HepG2 (cell line): ENCODE measurements around the gene HERPUD2. TPM values are rescaled to one million over a fixed set of nuclear protein-coding genes. Genes with fewer than 3 reads are reported as not detected.

Experiments
- ATAC-seq: fragments of 200-7000 bp; cut with Tn5 transposase; 3 replicates; pipeline ENCODE4 v1.9.1; 2020; ENCODE audit warnings: mild to moderate bottlenecking, moderate library complexity
- BruUV-seq: library from RNA; stranded (reverse); fragments of 400-500 nt; replicated peaks from 2 replicates; lab custom pipeline; 2021; lab: Mats Ljungman, UMichigan
- CTCF ChIA-PET: fragments of 300-600 bp; formaldehyde crosslinking; extraction: SDS; loops from one replicate; lab custom pipeline; 2021; ENCODE audit warnings: low total read pairs, inconsistent platforms, low intra/inter-chr PET ratio; lab: Yijun Ruan, JAX
- POLR2A ChIA-PET: fragments of 350-600 bp; sonication (Branson Sonifier 250); formaldehyde crosslinking; loops from one replicate; lab custom pipeline; 2020; ENCODE audit warnings: antibody characterized with exemption, inconsistent platforms; lab: Yijun Ruan, JAX
- DNase-seq: peaks from one replicate; pipeline ENCODE4 v3.0.0-alpha.2; 2015; ENCODE audit warnings: low spot score
- FAIRE-seq: peaks from 3 replicates; lab custom pipeline; 2011; peaks lifted over from hg19 to GRCh38; lab: Jason Lieb, UNC
- H2AFZ ChIP-seq: one replicate; pipeline ENCODE4 v1.6.1; 2011; ENCODE audit warnings: low read length, inconsistent platforms
- H3K27ac ChIP-seq: fragments of 300-600 bp; 3 replicates; pipeline ENCODE4 v1.8.0; 2011; ENCODE audit warnings: mixed run types, mild to moderate bottlenecking, mixed read lengths, low read length, inconsistent platforms; ENCODE audit not compliant: insufficient read depth; ENCODE audit errors: extremely low read length
- H3K27me3 ChIP-seq, 2 experiments: fragments of 200-600 bp in 1 of 2; 2 replicates in 1 of 2; 3 replicates in 1 of 2; pipeline versions ENCODE4 v1.6.0 to v1.8.0; 2011; ENCODE audit warnings: low read length in 2 of 2, mild to moderate bottlenecking in 2 of 2, moderate library complexity in 2 of 2, inconsistent platforms in 1 of 2; ENCODE audit not compliant: insufficient read depth in 2 of 2, control insufficient read depth in 1 of 2
- H3K36me3 ChIP-seq, 2 experiments: fragments of 200-600 bp in 1 of 2; replicated peaks in 1 of 2; 2 replicates in 1 of 2; 3 replicates in 1 of 2; pipeline versions ENCODE4 v1.5.1 to v1.8.0; 2011; ENCODE audit warnings: low read length in 2 of 2, inconsistent platforms in 1 of 2; ENCODE audit not compliant: insufficient read depth in 2 of 2, control insufficient read depth in 1 of 2
- H3K4me1 ChIP-seq: 2 replicates; pipeline ENCODE4 v1.5.1; 2012; ENCODE audit warnings: low read length, inconsistent platforms; ENCODE audit not compliant: insufficient read depth
- H3K4me2 ChIP-seq: 2 replicates; pipeline ENCODE4 v1.6.0; 2011; ENCODE audit warnings: low read depth, low read length, inconsistent platforms
- H3K4me3 ChIP-seq, 3 experiments: fragments of 200-600 bp in 1 of 3; sonication (generic), shearing (Covaris generic) in 1 of 3; replicated peaks in 1 of 3; 2 replicates each; pipeline ENCODE4 v1.5.1; 2011 to 2016; ENCODE audit warnings: low read length in 3 of 3, inconsistent platforms in 2 of 3, low read depth in 2 of 3, mild to moderate bottlenecking in 2 of 3, control low read depth in 1 of 3, mixed read lengths in 1 of 3; ENCODE audit not compliant: insufficient read depth in 1 of 3
- H3K79me2 ChIP-seq: one replicate; pipeline ENCODE4 v1.6.1; 2011; ENCODE audit warnings: low read length, inconsistent platforms; ENCODE audit not compliant: insufficient read depth
- H3K9ac ChIP-seq: 2 replicates; pipeline ENCODE4 v1.6.0; 2011; ENCODE audit warnings: mild to moderate bottlenecking, low read depth, low read length, inconsistent platforms; ENCODE audit not compliant: insufficient read depth
- H3K9me3 ChIP-seq: 2 replicates; pipeline ENCODE4 v1.5.1; 2012; ENCODE audit warnings: mild to moderate bottlenecking, low read length
- H4K20me1 ChIP-seq: 2 replicates; pipeline ENCODE4 v1.6.0; 2011; ENCODE audit warnings: inconsistent platforms, mild to moderate bottlenecking, low read length, moderate library complexity; ENCODE audit not compliant: insufficient read depth
- ATF1 ChIP-seq: IDR thresholded peaks from 2 replicates; pipeline ENCODE4 v1.6.1; 2016; ENCODE audit warnings: mild to moderate bottlenecking, control low read depth
- CBFB ChIP-seq: sonication (generic); formaldehyde crosslinking; IDR thresholded peaks from 2 replicates; pipeline ENCODE4 v1.4.0; 2020; ENCODE audit warnings: missing genetic modification reagents
- FOSL2 ChIP-seq: sonication (generic); formaldehyde crosslinking; IDR thresholded peaks from 2 replicates; pipeline ENCODE4 v1.4.0; 2020; ENCODE audit warnings: missing genetic modification reagents
- FOXA3 ChIP-seq: IDR thresholded peaks from 2 replicates; pipeline ENCODE4 v1.6.1; 2016; ENCODE audit warnings: missing genetic modification reagents, missing compliant biosample characterization
- FOXJ3 ChIP-seq: sonication (generic); formaldehyde crosslinking; IDR thresholded peaks from 2 replicates; pipeline ENCODE4 v1.4.0; 2020; ENCODE audit warnings: missing genetic modification reagents, mild to moderate bottlenecking, borderline replicate concordance
- GABPA ChIP-seq, 2 experiments: IDR thresholded peaks; 2 replicates each; pipeline ENCODE4 v1.6.1; 2011 to 2016; ENCODE audit warnings: low read depth in 2 of 2, low read length in 1 of 2, missing biosample characterization in 1 of 2, missing genetic modification characterization in 1 of 2
- GABPB1 ChIP-seq: IDR thresholded peaks from 2 replicates; pipeline ENCODE4 v1.6.1; 2016; ENCODE audit warnings: mild to moderate bottlenecking, missing genetic modification reagents, moderate library complexity, missing compliant biosample characterization
- MAZ ChIP-seq, 2 experiments: sonication (generic) in 1 of 2; formaldehyde crosslinking in 1 of 2; IDR thresholded peaks; 2 replicates each; pipeline versions ENCODE4 v1.5.0 to v1.6.1; 2012 to 2020; ENCODE audit warnings: low read depth in 2 of 2, mild to moderate bottlenecking in 2 of 2, borderline replicate concordance in 1 of 2, improper control_type of control experiment in 1 of 2, low read length in 1 of 2, missing genetic modification reagents in 1 of 2, moderate library complexity in 1 of 2
- MTF2 ChIP-seq: sonication (generic); formaldehyde crosslinking; IDR thresholded peaks from 2 replicates; pipeline ENCODE4 v1.5.0; 2020; ENCODE audit warnings: missing genetic modification reagents, borderline replicate concordance
- NRL ChIP-seq: sonication (generic); formaldehyde crosslinking; IDR thresholded peaks from 2 replicates; pipeline ENCODE4 v1.5.0; 2020; ENCODE audit warnings: missing genetic modification reagents, mild to moderate bottlenecking, moderate library complexity, borderline replicate concordance
- PITX1 ChIP-seq: sonication (generic); formaldehyde crosslinking; IDR thresholded peaks from 2 replicates; pipeline ENCODE4 v1.5.1; 2020; ENCODE audit warnings: mild to moderate bottlenecking, missing genetic modification reagents
- RARA ChIP-seq: IDR thresholded peaks from 2 replicates; pipeline ENCODE4 v1.6.1; 2016; ENCODE audit warnings: missing genetic modification reagents, missing compliant biosample characterization
- RFXANK ChIP-seq: IDR thresholded peaks from 2 replicates; pipeline ENCODE4 v1.6.1; 2016
- ZFP36L1 ChIP-seq: sonication (generic); formaldehyde crosslinking; IDR thresholded peaks from 2 replicates; pipeline ENCODE4 v1.8.0; 2022; ENCODE audit warnings: mild to moderate bottlenecking, missing genetic modification reagents, moderate library complexity
- ZIK1 ChIP-seq: sonication (generic); formaldehyde crosslinking; IDR thresholded peaks from 2 replicates; pipeline ENCODE4 v1.5.0; 2020; ENCODE audit warnings: mild to moderate bottlenecking, low read depth, missing genetic modification reagents, borderline replicate concordance
- ZKSCAN8 ChIP-seq: IDR thresholded peaks from 2 replicates; pipeline ENCODE4 v1.6.1; 2016; ENCODE audit warnings: borderline replicate concordance, missing genetic modification reagents, missing compliant biosample characterization
- ZMYM4 ChIP-seq: sonication (generic); formaldehyde crosslinking; IDR thresholded peaks from 2 replicates; pipeline ENCODE4 v1.8.1; 2023; ENCODE audit warnings: mild to moderate bottlenecking, missing genetic modification reagents
- ZNF670 ChIP-seq: sonication (generic); formaldehyde crosslinking; IDR thresholded peaks from 2 replicates; pipeline ENCODE4 v1.8.0; 2022; ENCODE audit warnings: mild to moderate bottlenecking, missing genetic modification reagents, borderline replicate concordance
- ZNF777 ChIP-seq: sonication (generic); formaldehyde crosslinking; IDR thresholded peaks from 2 replicates; pipeline ENCODE4 v1.4.0; 2020; ENCODE audit warnings: missing genetic modification reagents
- WGBS: methylation state at CpG from one replicate; pipeline ENCODE4 v1.1.6; 2017; ENCODE audit warnings: low lambda C conversion rate; 5-methylcytosine and 5-hydroxymethylcytosine counted together
- in situ Hi-C: cut with HindIII; loops from 2 replicates; pipeline ENCODE4 v1.10.0; 2017; ENCODE audit warnings: low pct_unique_long_range_greater_than_20kb; ENCODE audit not compliant: extremely low pct_ligation_motif_present
- intact Hi-C: fragments of 100-400 bp; cut with micrococcal nuclease; formaldehyde crosslinking; loops from one replicate; pipeline ENCODE4 v1.10.0; 2022; ENCODE audit not compliant: unreplicated experiment
- polyA plus RNA-seq, 8 experiments: library from polyadenylated mRNA; depleted of rRNA in 3 of 8; stranded (reverse) in 7 of 8; unstranded in 1 of 8; fragments of >200 nt; fragmentation: Illumina TruSeq in 4 of 8; extraction: Trizol in 4 of 8; gene quantifications; 2 replicates each; pipeline versions ENCODE4 v1.2.1 to v1.2.3, GENCODE V29; 2011 to 2016; ENCODE audit warnings: low read depth in 4 of 8, missing spikeins in 1 of 8, mixed read lengths in 1 of 8; ENCODE audit not compliant: insufficient read depth in 1 of 8
- total RNA-seq, 5 experiments: library from RNA; depleted of rRNA; stranded (reverse); fragments of >200 nt; fragmentation: Illumina TruSeq; extraction: Trizol; gene quantifications; 2 replicates each; pipeline ENCODE4 v1.2.3, GENCODE V29; 2016; ENCODE audit warnings: low read depth in 1 of 5
- TF ChIP-seq, protein P1 (sequence below): fragments of 450-650 bp; IDR thresholded peaks from 2 replicates; pipeline ENCODE4 v1.6.1; 2016
- TF ChIP-seq, protein P2 (sequence below): sonication (generic); formaldehyde crosslinking; IDR thresholded peaks from 2 replicates; pipeline ENCODE4 v1.4.0; 2020; ENCODE audit warnings: missing genetic modification reagents, low read depth, mild to moderate bottlenecking, borderline replicate concordance
- TF ChIP-seq, protein P3 (sequence below): sonication (generic); formaldehyde crosslinking; IDR thresholded peaks from 2 replicates; pipeline ENCODE4 v1.4.0; 2020; ENCODE audit warnings: mild to moderate bottlenecking, missing genetic modification reagents, borderline replicate concordance

Gene HERPUD2
- total and polyA plus RNA-seq, 2 of the 13 experiments (the other 11 are each of a cell fraction or from before 2014, with no cell fraction given) = 10.7 to 38.6 TPM

DNA sequence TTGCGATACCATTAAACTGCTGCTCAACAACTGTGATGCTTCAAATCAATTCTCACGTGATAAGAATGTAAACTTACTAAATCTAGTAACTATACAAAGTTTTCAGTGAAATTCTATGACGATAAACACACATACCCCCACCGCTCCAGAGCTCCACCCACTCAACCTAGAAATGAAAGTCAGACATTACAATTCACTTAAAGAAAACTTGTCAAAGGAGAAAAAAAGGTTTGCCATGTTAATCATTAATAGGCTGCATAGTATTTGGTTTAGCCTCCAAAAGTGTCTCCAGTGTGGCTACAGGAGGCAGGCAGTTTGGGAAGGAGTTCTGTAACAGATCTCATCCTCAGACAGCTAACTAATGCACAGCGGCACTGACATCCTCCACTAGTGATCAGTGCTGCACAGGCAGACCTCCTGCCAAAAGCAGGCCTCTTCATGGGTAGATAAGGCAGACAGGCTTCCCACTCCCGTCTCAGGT lies 3.1 kb downstream of the HERPUD2 start:
- Histone ChIP-seq H3K9ac (no peak overlapping the region), H3K9me3 (no peaks in the 10 kb centered on the region), H3K27me3 (no peaks in the 10 kb centered on the region; a peak in 1 of 5 replicates), H3K27ac (no peak overlapping the region), H3K4me2 (peak overlapping the region; percentile 97), H3K4me3 (peak overlapping the region in 1 of 3 experiments; percentile 11; a peak in 1 of 6 replicates), H3K4me1 (peaks cover 52% of the 10 kb centered on the region), H4K20me1 (peaks cover 11% of the 10 kb centered on the region), H3K36me3 (peaks cover 0 to under 1% of the 10 kb centered on the region in 2 experiments; a peak in 1 of 5 replicates), H2AFZ (no peak overlapping the region), H3K79me2 (peaks cover 60% of the 10 kb centered on the region)
- DNase-seq (peak; percentile 54), ATAC-seq (no peak), FAIRE-seq (no peak)
- in situ Hi-C loops (no loop called here), intact Hi-C loops (loop anchor here (10.0 kb wide), 1 partner anchor 937 kb away; no protein-coding TSS in a partner anchor)
- 79% methylated on average over 6 of the region's 6 CpGs for WGBS
- BruUV-seq = no TSS peak
- ChIA-PET CTCF (interaction anchor here (0.6 kb wide), 1 partner anchor 225 kb away, joined by 3 read pairs; no protein-coding TSS in a partner anchor), POLR2A (interaction anchor here (1.0 to 1.2 kb wide), 2 partner anchors 108 to 109 kb away, joined by 4 to 5 read pairs; partner anchors contain the start of gene SEPTIN7)
- TF ChIP-seq ZMYM4 (CRISPR knock-in tag) = 0 out of 2 replicates have a peak, but pooled peaks have one; percentile 16
- no peak for TF ChIP-seq CBFB (CRISPR knock-in tag)
- no peak for TF ChIP-seq FOSL2
- TF ChIP-seq ZIK1 (CRISPR knock-in tag) = no peak
- TF ChIP-seq, protein P1, sequence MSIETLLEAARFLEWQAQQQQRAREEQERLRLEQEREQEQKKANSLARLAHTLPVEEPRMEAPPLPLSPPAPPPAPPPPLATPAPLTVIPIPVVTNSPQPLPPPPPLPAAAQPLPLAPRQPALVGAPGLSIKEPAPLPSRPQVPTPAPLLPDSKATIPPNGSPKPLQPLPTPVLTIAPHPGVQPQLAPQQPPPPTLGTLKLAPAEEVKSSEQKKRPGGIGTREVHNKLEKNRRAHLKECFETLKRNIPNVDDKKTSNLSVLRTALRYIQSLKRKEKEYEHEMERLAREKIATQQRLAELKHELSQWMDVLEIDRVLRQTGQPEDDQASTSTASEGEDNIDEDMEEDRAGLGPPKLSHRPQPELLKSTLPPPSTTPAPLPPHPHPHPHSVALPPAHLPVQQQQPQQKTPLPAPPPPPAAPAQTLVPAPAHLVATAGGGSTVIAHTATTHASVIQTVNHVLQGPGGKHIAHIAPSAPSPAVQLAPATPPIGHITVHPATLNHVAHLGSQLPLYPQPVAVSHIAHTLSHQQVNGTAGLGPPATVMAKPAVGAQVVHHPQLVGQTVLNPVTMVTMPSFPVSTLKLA = no peak
- 0 out of 2 replicates have a peak, but pooled peaks have one; percentile 13 for TF ChIP-seq FOXA3 (CRISPR knock-in tag)
- no peak for TF ChIP-seq RARA (CRISPR knock-in tag)
- TF ChIP-seq ATF1 (CRISPR knock-in tag) = no peak
- TF ChIP-seq RFXANK (CRISPR knock-in tag) = no peak
- no peak for TF ChIP-seq PITX1
- no peak for TF ChIP-seq ZNF777 (CRISPR knock-in tag)
- TF ChIP-seq MTF2 (CRISPR knock-in tag) = no peak
- TF ChIP-seq FOXJ3 (CRISPR knock-in tag) = no peak
- TF ChIP-seq MAZ (IDR thresholded peaks at IDR 0.05; ENCODE audit: borderline replicate concordance, low read depth, low read length) = peak; percentile 24; the same call in 1 of the 2 replicates
- TF ChIP-seq MAZ (CRISPR knock-in tag; IDR thresholded peaks at IDR 0.05; ENCODE audit: low read depth) = no peak
- TF ChIP-seq ZKSCAN8 (CRISPR knock-in tag) = no peak
- TF ChIP-seq GABPB1 (CRISPR knock-in tag) = no peak
- TF ChIP-seq, protein P2, sequence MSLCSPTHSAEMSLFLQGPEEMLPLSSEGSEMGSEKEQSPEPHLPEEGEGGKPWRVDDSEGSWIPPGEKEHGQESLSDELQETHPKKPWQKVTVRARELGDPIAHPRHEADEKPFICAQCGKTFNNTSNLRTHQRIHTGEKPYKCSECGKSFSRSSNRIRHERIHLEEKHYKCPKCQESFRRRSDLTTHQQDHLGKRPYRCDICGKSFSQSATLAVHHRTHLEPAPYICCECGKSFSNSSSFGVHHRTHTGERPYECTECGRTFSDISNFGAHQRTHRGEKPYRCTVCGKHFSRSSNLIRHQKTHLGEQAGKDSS = no peak
- no peak for TF ChIP-seq ZFP36L1
- TF ChIP-seq ZNF670 = no peak
- TF ChIP-seq NRL (CRISPR knock-in tag) = no peak
- TF ChIP-seq GABPA (IDR thresholded peaks at IDR 0.05; ENCODE audit: low read depth, low read length) = no peak
- TF ChIP-seq GABPA (CRISPR knock-in tag; IDR thresholded peaks at IDR 0.05; ENCODE audit: low read depth) = no peak
- TF ChIP-seq, protein P3, sequence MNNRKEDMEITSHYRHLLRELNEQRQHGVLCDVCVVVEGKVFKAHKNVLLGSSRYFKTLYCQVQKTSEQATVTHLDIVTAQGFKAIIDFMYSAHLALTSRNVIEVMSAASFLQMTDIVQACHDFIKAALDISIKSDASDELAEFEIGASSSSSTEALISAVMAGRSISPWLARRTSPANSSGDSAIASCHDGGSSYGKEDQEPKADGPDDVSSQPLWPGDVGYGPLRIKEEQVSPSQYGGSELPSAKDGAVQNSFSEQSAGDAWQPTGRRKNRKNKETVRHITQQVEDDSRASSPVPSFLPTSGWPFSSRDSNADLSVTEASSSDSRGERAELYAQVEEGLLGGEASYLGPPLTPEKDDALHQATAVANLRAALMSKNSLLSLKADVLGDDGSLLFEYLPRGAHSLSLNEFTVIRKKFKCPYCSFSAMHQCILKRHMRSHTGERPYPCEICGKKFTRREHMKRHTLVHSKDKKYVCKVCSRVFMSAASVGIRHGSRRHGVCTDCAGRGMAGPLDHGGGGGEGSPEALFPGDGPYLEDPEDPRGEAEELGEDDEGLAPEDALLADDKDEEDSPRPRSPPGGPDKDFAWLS = no peak
